A549 (cell line): ENCODE results near the gene MFAP2. TPM values are rescaled to one million over a fixed set of nuclear protein-coding genes. Genes with fewer than 3 reads are reported as not detected.
A peak's percentile ranks its signal among the peaks of the same experiment; 100 is the strongest.

ENCODE experiments used
- ATAC-seq, 2 experiments: fragments of 200-7000 bp in 1 of 2; fragments of >200 bp in 1 of 2; cut with Nextera tagmentation in 1 of 2; cut with Tn5 transposase in 1 of 2; 3 replicates each; pipeline versions ENCODE4 v1.8.0 to v1.9.1; 2018 to 2020; ENCODE audit warnings: mild to moderate bottlenecking in 1 of 2, moderate library complexity in 1 of 2
- CTCF ChIA-PET: fragments of 300-600 bp; sonication (Branson Sonifier 250); formaldehyde crosslinking; extraction: SDS; loops from one replicate; lab custom pipeline; 2021; ENCODE audit warnings: antibody characterized with exemption, inconsistent platforms; lab: Yijun Ruan, JAX
- POLR2A ChIA-PET: fragments of 350-600 bp; formaldehyde crosslinking; extraction: SDS; loops from one replicate; lab custom pipeline; 2021; ENCODE audit warnings: antibody characterized with exemption, inconsistent platforms; lab: Yijun Ruan, JAX
- DNase-seq, 2 experiments: peaks; one replicate each; pipeline versions ENCODE4 v3.0.0 to v3.0.0-alpha.2; 2011 to 2016; ENCODE audit warnings: low read depth in 1 of 2, low spot score in 1 of 2
- FAIRE-seq: peaks from 2 replicates; lab custom pipeline; 2011; peaks lifted over from hg19 to GRCh38; lab: Jason Lieb, UNC
- H3K27ac ChIP-seq, 2 experiments: fragments of >200 bp; sonication (Bioruptor Twin); formaldehyde crosslinking; 3 replicates each; pipeline ENCODE4 v1.5.1; 2016 to 2017
- H3K4me1 ChIP-seq: fragments of >200 bp; sonication (Bioruptor Twin); formaldehyde crosslinking; 3 replicates; pipeline ENCODE4 v1.6.1; 2016
- H3K4me2 ChIP-seq: fragments of >200 bp; sonication (Bioruptor Twin); formaldehyde crosslinking; 3 replicates; pipeline ENCODE4 v1.6.1; 2016
- H3K4me3 ChIP-seq: fragments of >200 bp; sonication (Bioruptor Twin); formaldehyde crosslinking; 3 replicates; pipeline ENCODE4 v1.5.1; 2016
- H3K9me3 ChIP-seq: fragments of >200 bp; sonication (Bioruptor Twin); formaldehyde crosslinking; 3 replicates; pipeline ENCODE4 v1.6.1; 2016
- CBX2 ChIP-seq: fragments of 200-600 bp; sonication (generic); IDR thresholded peaks from 2 replicates; pipeline ENCODE4 v1.6.1; 2016; ENCODE audit warnings: low read depth, mild to moderate bottlenecking, borderline replicate concordance
- CBX8 ChIP-seq: fragments of 200-600 bp; sonication (generic); IDR thresholded peaks from 2 replicates; pipeline ENCODE4 v1.6.1; 2016
- CEBPB ChIP-seq, 2 experiments: fragments of >200 bp in 1 of 2; sonication (Bioruptor Twin) in 1 of 2; formaldehyde crosslinking in 1 of 2; IDR thresholded peaks; 2 replicates each; pipeline ENCODE4 v1.6.1; 2012 to 2016
- EHMT2 ChIP-seq: fragments of 200-600 bp; sonication (generic); IDR thresholded peaks from 2 replicates; pipeline ENCODE4 v1.6.1; 2016; ENCODE audit warnings: antibody characterized with exemption, low read depth, mild to moderate bottlenecking, moderate library complexity
- EP300 ChIP-seq, 2 experiments: fragments of >200 bp; sonication (Bioruptor Twin); formaldehyde crosslinking; IDR thresholded peaks; 2 replicates in 1 of 2; 3 replicates in 1 of 2; pipeline ENCODE4 v1.6.1; 2016 to 2017
- FOSB ChIP-seq: fragments of 250-450 bp; sonication (Bioruptor Pico); IDR thresholded peaks from 2 replicates; pipeline ENCODE4 v1.5.0; 2020; ENCODE audit warnings: mild to moderate bottlenecking, moderate library complexity
- FOXS1 ChIP-seq: fragments of 250-450 bp; sonication (Bioruptor Pico); IDR thresholded peaks from 2 replicates; pipeline ENCODE4 v1.5.0; 2020; ENCODE audit warnings: mild to moderate bottlenecking, moderate library complexity
- HDAC2 ChIP-seq: fragments of 200-600 bp; sonication (generic); IDR thresholded peaks from 2 replicates; pipeline ENCODE4 v1.6.1; 2016
- HEYL ChIP-seq: fragments of 250-450 bp; sonication (Bioruptor Pico); IDR thresholded peaks from 2 replicates; pipeline ENCODE4 v1.8.0; 2021; ENCODE audit warnings: mild to moderate bottlenecking, moderate library complexity
- HOXA7 ChIP-seq: fragments of 250-450 bp; sonication (Bioruptor Pico); IDR thresholded peaks from 2 replicates; pipeline ENCODE4 v1.5.0; 2020; ENCODE audit warnings: mild to moderate bottlenecking, moderate library complexity
- HOXB5 ChIP-seq: fragments of 250-450 bp; sonication (Bioruptor Pico); IDR thresholded peaks from 2 replicates; pipeline ENCODE4 v1.5.0; 2020; ENCODE audit warnings: mild to moderate bottlenecking, moderate library complexity
- JUN ChIP-seq, 2 experiments: fragments of >200 bp; sonication (Bioruptor Twin); formaldehyde crosslinking; IDR thresholded peaks; 2 replicates in 1 of 2; 3 replicates in 1 of 2; pipeline ENCODE4 v1.6.1; 2016 to 2017
- JUNB ChIP-seq: fragments of >200 bp; sonication (Bioruptor Twin); formaldehyde crosslinking; IDR thresholded peaks from 2 replicates; pipeline ENCODE4 v1.6.1; 2016
- MYC ChIP-seq: IDR thresholded peaks from 2 replicates; pipeline ENCODE4 v1.6.1; 2012; ENCODE audit warnings: mild to moderate bottlenecking, inconsistent platforms, low read length, improper control_type of control experiment, borderline replicate concordance
- NFE2L2 ChIP-seq: fragments of 150-350 bp; conservative IDR thresholded peaks from 2 replicates; pipeline ENCODE4 v1.6.1; 2014; ENCODE audit warnings: low read length
- PHF8 ChIP-seq: fragments of 200-600 bp; sonication (generic); IDR thresholded peaks from 2 replicates; pipeline ENCODE4 v1.6.1; 2016; ENCODE audit warnings: low read depth, mild to moderate bottlenecking, antibody characterized with exemption, moderate library complexity, borderline replicate concordance
- POLR2AphosphoS2 ChIP-seq: conservative IDR thresholded peaks from 2 replicates; pipeline ENCODE4 v1.6.1; 2012; ENCODE audit warnings: low read length, improper control_type of control experiment, inconsistent platforms
- RFX5 ChIP-seq: fragments of 450-650 bp; IDR thresholded peaks from 2 replicates; pipeline ENCODE4 v1.7.1; 2014; ENCODE audit warnings: antibody characterized with exemption, mild to moderate bottlenecking, moderate library complexity
- RNF2 ChIP-seq: fragments of 200-600 bp; sonication (generic); IDR thresholded peaks from 2 replicates; pipeline ENCODE4 v1.6.1; 2016; ENCODE audit warnings: low read depth, mild to moderate bottlenecking, antibody characterized with exemption, moderate library complexity, borderline replicate concordance
- SMC3 ChIP-seq: fragments of >200 bp; sonication (Bioruptor Twin); formaldehyde crosslinking; IDR thresholded peaks from 3 replicates; pipeline ENCODE4 v1.6.1; 2018; ENCODE audit warnings: inconsistent platforms
- SREBF2 ChIP-seq: fragments of 450-650 bp; IDR thresholded peaks from 2 replicates; pipeline ENCODE4 v1.6.1; 2014; ENCODE audit warnings: mild to moderate bottlenecking, moderate library complexity
- TP53 ChIP-seq: fragments of 250-450 bp; sonication (Bioruptor Pico); IDR thresholded peaks from 2 replicates; pipeline ENCODE4 v1.5.0; 2021; ENCODE audit warnings: mild to moderate bottlenecking, moderate library complexity
- ZC3H11A ChIP-seq: fragments of 450-650 bp; IDR thresholded peaks from 2 replicates; pipeline ENCODE4 v1.6.1; 2014; ENCODE audit warnings: antibody characterized with exemption, mild to moderate bottlenecking
- ZNF302 ChIP-seq: fragments of 250-450 bp; sonication (Bioruptor Pico); IDR thresholded peaks from 2 replicates; pipeline ENCODE4 v1.9.0; 2021; ENCODE audit warnings: inconsistent platforms, mild to moderate bottlenecking, moderate library complexity
- ZSCAN20 ChIP-seq: fragments of 250-450 bp; sonication (Bioruptor Pico); IDR thresholded peaks from 2 replicates; pipeline ENCODE4 v1.8.0; 2022; ENCODE audit warnings: mild to moderate bottlenecking, moderate library complexity
- WGBS: methylation state at CpG from one replicate; pipeline ENCODE4 v1.1.6; 2017; ENCODE audit errors: missing lambda C conversion rate; 5-methylcytosine and 5-hydroxymethylcytosine counted together
- polyA plus RNA-seq, 4 experiments: library from polyadenylated mRNA; depleted of rRNA in 3 of 4; stranded (reverse); fragments of >200 nt; fragmentation: RNase III in 1 of 4; extraction: RNeasy Plus Mini Kit Qiagen cat#74134 plus additional on column Dnase treatment in 1 of 4; gene quantifications; 2 replicates in 3 of 4; 3 replicates in 1 of 4; pipeline ENCODE4 v1.2.3, GENCODE V29; 2011 to 2017
- TF ChIP-seq, protein P1 (sequence below): fragments of >200 bp; sonication (Bioruptor Twin); formaldehyde crosslinking; IDR thresholded peaks from 3 replicates; pipeline ENCODE4 v1.6.1; 2016
- TF ChIP-seq, protein P2 (sequence below): fragments of 450-650 bp; IDR thresholded peaks from 2 replicates; pipeline ENCODE4 v1.6.1; 2014; ENCODE audit warnings: antibody characterized with exemption
- TF ChIP-seq, protein P3 (sequence below): IDR thresholded peaks from 2 replicates; pipeline ENCODE4 v1.6.1; 2012; ENCODE audit warnings: low read depth, borderline replicate concordance
- TF ChIP-seq, protein P4 (sequence below): fragments of 200-600 bp; sonication (generic); IDR thresholded peaks from 2 replicates; pipeline ENCODE4 v1.6.1; 2016; ENCODE audit warnings: antibody characterized with exemption, mild to moderate bottlenecking, moderate library complexity
- TF ChIP-seq, protein P5 (sequence below): fragments of 150-350 bp; IDR thresholded peaks from 2 replicates; pipeline ENCODE4 v1.6.1; 2014; ENCODE audit warnings: low read depth, mild to moderate bottlenecking, low read length

MFAP2 gene
- polyA plus RNA-seq, 2 of the 4 experiments (the other 2 are of a cell fraction): 0.45 to 0.90 TPM

DNA sequence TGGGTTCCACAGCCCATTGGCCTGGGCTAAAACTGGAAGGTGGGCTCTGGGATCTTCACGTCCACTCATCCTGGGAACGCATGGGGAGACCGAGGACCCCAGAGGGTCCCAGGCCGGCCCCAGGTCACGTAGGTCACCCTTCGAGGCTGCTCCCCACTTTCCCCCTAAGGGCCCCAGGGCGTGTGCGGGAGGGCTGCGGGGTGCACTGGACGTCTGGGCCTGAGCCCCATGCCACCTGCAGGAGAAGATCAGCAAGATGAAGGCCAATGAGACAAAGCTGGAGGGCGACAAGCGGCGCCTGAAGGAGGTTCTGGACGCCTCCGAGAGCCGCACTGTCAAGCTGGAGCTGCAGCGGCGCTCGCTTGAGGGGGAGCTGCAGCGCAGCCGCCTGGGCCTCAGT is 12.5 kb downstream of the MFAP2 start:
- TF ChIP-seq RFX5 (no peak), ZC3H11A (no peak), HOXA7 (no peak), ZNF302 (CRISPR knock-in tag) (no peak), PHF8 (no peak), JUNB (no peak), FOXS1 (CRISPR knock-in tag) (no peak), POLR2AphosphoS2 (no peak), HEYL (no peak), CEBPB (IDR thresholded peaks at IDR 0.05) (no peak), CBX8 (no peak), SMC3 (no peak), NFE2L2 (no peak), HOXB5 (CRISPR knock-in tag) (no peak)
- TF ChIP-seq, protein P1, sequence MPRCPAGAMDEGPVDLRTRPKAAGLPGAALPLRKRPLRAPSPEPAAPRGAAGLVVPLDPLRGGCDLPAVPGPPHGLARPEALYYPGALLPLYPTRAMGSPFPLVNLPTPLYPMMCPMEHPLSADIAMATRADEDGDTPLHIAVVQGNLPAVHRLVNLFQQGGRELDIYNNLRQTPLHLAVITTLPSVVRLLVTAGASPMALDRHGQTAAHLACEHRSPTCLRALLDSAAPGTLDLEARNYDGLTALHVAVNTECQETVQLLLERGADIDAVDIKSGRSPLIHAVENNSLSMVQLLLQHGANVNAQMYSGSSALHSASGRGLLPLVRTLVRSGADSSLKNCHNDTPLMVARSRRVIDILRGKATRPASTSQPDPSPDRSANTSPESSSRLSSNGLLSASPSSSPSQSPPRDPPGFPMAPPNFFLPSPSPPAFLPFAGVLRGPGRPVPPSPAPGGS: no peak
- Histone ChIP-seq H3K4me3 (no peak overlapping the region), H3K4me2 (no peak overlapping the region; the same call in 2 of the 3 replicates), H3K27ac (peak overlapping the region; percentile 64 to 85; a peak in 5 of 6 replicates), H3K4me1 (peaks cover 19% of the 10 kb centered on the region), H3K9me3 (no peaks in the 10 kb centered on the region)
- CTCF ChIA-PET: interaction anchor here (0.5 to 1.3 kb wide), 3 partner anchors 36 to 50 kb away, joined by 3 to 4 read pairs (median 3); no protein-coding TSS in a partner anchor
- POLR2A ChIA-PET: no interaction called here
- WGBS: 92% methylated on average over 14 of the region's 21 CpGs
- no peak for ATAC-seq
- DNase-seq: no peak
- FAIRE-seq: no peak

DNA sequence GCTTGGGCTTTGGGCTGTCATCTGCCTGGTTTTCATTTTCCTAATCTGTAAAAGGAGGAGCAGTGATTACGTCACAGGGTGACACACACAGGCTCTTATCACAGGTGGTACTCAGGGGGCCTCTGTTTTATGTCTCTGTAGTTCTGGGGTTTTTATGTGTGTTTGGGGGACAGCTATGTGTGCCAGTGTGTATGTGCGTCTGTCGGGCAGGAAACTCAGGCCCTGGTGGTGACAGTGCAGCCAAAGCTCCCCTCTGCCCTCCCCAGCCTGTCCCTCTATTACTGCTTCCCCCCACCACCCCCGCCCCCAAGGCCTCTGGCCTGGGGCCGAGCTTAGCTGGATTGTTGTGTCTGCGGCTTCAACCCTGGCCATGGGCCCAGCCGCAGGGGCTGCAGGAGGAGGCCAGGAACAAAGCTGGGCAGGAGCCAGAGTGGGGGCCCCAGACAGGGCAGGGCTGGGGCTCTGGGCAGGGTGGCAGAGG is 13.3 kb downstream of the MFAP2 start:
- POLR2A ChIA-PET: no interaction called here
- WGBS: 70% methylated on average over 4 of the region's 7 CpGs
- Histone ChIP-seq H3K27ac (peak overlapping the region; percentile 64 to 85; a peak in 5 of 6 replicates), H3K9me3 (no peaks in the 10 kb centered on the region), H3K4me1 (peaks cover 19% of the 10 kb centered on the region), H3K4me3 (no peak overlapping the region), H3K4me2 (peak overlapping the region; percentile 50)
- no peak for FAIRE-seq
- CTCF ChIA-PET: interaction anchor here (0.8 to 2.0 kb wide), 5 partner anchors 11 to 79 kb away, joined by 3 to 6 read pairs (median 4); no protein-coding TSS in a partner anchor
- DNase-seq: no peak
- TF ChIP-seq EHMT2 (no peak), MYC (no peak), TP53 (CRISPR knock-in tag) (no peak), HDAC2 (no peak), FOXS1 (CRISPR knock-in tag) (no peak), EP300 (IDR thresholded peaks at IDR 0.05) (no peak), RNF2 (no peak), FOSB (CRISPR knock-in tag) (no peak), JUN (IDR thresholded peaks at IDR 0.05) (no peak), SREBF2 (no peak), CBX2 (no peak), ZSCAN20 (CRISPR knock-in tag) (no peak)
- TF ChIP-seq, protein P2, sequence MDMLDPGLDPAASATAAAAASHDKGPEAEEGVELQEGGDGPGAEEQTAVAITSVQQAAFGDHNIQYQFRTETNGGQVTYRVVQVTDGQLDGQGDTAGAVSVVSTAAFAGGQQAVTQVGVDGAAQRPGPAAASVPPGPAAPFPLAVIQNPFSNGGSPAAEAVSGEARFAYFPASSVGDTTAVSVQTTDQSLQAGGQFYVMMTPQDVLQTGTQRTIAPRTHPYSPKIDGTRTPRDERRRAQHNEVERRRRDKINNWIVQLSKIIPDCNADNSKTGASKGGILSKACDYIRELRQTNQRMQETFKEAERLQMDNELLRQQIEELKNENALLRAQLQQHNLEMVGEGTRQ: no peak
- TF ChIP-seq, protein P3, sequence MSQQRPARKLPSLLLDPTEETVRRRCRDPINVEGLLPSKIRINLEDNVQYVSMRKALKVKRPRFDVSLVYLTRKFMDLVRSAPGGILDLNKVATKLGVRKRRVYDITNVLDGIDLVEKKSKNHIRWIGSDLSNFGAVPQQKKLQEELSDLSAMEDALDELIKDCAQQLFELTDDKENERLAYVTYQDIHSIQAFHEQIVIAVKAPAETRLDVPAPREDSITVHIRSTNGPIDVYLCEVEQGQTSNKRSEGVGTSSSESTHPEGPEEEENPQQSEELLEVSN: no peak
- TF ChIP-seq, protein P4, sequence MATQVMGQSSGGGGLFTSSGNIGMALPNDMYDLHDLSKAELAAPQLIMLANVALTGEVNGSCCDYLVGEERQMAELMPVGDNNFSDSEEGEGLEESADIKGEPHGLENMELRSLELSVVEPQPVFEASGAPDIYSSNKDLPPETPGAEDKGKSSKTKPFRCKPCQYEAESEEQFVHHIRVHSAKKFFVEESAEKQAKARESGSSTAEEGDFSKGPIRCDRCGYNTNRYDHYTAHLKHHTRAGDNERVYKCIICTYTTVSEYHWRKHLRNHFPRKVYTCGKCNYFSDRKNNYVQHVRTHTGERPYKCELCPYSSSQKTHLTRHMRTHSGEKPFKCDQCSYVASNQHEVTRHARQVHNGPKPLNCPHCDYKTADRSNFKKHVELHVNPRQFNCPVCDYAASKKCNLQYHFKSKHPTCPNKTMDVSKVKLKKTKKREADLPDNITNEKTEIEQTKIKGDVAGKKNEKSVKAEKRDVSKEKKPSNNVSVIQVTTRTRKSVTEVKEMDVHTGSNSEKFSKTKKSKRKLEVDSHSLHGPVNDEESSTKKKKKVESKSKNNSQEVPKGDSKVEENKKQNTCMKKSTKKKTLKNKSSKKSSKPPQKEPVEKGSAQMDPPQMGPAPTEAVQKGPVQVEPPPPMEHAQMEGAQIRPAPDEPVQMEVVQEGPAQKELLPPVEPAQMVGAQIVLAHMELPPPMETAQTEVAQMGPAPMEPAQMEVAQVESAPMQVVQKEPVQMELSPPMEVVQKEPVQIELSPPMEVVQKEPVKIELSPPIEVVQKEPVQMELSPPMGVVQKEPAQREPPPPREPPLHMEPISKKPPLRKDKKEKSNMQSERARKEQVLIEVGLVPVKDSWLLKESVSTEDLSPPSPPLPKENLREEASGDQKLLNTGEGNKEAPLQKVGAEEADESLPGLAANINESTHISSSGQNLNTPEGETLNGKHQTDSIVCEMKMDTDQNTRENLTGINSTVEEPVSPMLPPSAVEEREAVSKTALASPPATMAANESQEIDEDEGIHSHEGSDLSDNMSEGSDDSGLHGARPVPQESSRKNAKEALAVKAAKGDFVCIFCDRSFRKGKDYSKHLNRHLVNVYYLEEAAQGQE: no peak
- TF ChIP-seq, protein P5, sequence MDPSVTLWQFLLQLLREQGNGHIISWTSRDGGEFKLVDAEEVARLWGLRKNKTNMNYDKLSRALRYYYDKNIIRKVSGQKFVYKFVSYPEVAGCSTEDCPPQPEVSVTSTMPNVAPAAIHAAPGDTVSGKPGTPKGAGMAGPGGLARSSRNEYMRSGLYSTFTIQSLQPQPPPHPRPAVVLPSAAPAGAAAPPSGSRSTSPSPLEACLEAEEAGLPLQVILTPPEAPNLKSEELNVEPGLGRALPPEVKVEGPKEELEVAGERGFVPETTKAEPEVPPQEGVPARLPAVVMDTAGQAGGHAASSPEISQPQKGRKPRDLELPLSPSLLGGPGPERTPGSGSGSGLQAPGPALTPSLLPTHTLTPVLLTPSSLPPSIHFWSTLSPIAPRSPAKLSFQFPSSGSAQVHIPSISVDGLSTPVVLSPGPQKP: no peak
- TF ChIP-seq, all 56 proteins: peak for 0
- ATAC-seq: peak in 1 of 2 experiments; percentile 32; a peak in 2 of 6 replicates
